ENCODE measurements around the gene B9D2.

The B9D2 gene

DNA sequence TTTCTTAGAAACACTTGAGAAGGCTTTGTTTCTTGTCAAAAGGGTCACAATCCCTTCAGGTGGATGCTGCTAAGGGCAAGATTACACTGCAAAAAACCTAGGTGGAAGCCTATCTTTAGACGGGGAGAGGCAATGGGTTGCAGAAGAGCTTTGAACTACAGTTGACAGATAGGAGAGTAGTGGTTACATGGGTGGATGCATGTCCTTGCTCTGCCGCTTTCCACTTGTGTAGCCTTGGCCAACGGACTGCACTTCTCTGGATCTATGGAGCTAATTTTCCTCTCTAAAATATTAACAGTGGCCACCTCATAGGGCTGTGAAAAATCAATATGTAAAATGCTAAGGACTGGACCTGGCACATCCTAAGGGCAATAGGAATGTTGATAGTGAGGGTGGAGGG, 34.6 kb upstream of the B9D2 start:
- TF ChIP-seq GATA2 (IDR thresholded peaks at IDR 0.05; ENCODE audit: low read depth, low read length) (no peak), GATA3 (IDR thresholded peaks at IDR 0.05; ENCODE audit: low read depth, low read length) (no peak)

DNA sequence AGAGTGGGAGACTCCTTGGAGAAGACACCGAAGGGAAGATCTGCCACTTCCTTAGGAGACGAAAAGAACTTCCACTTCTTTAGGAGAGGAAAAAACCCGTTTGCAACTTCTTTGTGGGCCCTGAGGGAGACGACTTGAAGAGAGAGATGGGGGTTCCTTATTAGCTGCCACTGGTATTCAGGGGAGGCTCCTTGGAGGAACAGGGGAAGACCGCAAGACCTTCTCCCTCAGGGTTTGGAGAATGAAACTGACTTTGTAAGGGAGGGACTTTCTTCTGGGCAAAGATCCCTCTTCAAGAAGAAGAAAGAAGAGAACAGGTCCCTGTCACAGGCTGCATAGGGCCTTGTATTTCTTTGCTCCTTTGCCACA, 34.1 kb upstream of the B9D2 start:
- no peak for TF ChIP-seq GATA2 (IDR thresholded peaks at IDR 0.05; ENCODE audit: low read depth, low read length)
- TF ChIP-seq GATA3 (IDR thresholded peaks at IDR 0.05; ENCODE audit: low read depth, low read length), result no peak

DNA sequence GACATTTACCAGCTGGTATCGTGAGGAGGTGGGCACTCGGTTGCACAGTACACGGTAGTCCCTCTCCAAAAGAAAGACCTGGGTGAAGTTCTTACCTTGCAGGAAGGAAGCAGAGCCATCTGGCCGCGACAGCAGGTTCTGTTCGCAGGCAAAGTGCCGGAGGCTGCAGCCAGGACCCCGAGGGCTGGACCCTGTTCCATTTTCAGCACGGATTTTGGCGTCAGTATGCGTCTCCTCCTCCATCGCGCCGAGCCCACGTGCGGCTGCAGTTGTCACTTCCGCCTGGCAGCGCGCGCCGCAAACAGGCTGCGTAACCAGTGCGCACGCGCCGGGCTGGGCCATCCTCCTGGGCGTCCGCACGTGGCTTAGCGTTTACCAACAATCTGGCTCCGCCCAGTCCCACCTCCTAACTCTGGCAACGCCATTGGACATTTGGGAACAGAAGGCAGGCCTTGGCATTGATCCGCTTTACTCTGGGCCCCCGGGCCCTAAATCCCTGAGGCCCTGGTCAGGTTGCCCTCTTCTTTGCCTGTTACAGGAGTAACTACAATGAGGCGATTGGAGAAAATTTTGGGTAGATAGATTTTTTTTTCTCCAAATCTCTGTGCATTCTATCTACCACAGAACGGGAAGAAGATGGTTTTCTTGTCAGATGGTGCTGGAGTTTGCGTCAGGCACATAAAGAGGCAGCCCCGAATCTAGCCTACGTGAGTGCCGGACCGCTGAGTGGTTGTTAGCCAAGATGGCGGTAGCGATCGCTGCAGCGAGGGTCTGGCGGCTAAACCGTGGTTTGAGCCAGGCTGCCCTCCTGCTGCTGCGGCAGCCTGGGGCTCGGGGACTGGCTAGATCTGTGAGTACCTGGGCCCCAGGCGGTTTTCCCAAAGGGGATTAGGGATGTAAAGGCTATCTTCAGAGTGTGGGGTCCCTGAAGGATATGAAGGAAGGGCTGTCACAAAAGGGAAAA, 33.4 kb upstream of the B9D2 start, which contains the start of the genes BCKDHA and EXOSC5:
Gene BCKDHA (plus strand): TSS at position 733 of the 964 bp plus-strand sequence. CDS start 10 bp downstream, at position 743.
Gene EXOSC5 (minus strand): TSS at position 274 of the 964 bp plus-strand sequence. CDS start 31 bp downstream, at position 243.
- TF ChIP-seq GATA2 (IDR thresholded peaks at IDR 0.05; ENCODE audit: low read depth, low read length), result no peak; the same call in 1 of the 2 replicates
- TF ChIP-seq GATA3 (IDR thresholded peaks at IDR 0.05; ENCODE audit: low read depth, low read length), result no peak

DNA sequence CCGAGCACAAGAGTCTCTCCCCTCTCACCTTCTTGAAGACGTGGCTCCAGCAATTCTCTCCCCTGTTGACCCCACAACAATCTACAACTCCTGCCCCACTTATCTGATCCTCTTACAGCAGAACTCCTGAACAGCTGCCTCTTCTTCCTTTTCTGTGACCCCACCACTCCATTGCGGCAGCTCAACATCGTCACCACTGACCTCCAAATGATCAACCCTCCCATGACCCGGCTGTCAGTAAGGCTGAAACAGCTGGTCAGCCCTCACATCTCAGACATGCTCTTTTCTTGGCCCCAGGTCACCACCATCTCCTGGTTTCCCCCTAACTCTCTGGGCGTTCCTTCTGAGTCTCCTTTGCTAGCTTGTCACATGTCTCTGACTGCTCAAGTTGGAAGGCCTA, 31.4 kb upstream of the B9D2 start:
- TF ChIP-seq GATA3 (IDR thresholded peaks at IDR 0.05; ENCODE audit: low read depth, low read length), result no peak
- TF ChIP-seq GATA2 (IDR thresholded peaks at IDR 0.05; ENCODE audit: low read depth, low read length), result no peak

DNA sequence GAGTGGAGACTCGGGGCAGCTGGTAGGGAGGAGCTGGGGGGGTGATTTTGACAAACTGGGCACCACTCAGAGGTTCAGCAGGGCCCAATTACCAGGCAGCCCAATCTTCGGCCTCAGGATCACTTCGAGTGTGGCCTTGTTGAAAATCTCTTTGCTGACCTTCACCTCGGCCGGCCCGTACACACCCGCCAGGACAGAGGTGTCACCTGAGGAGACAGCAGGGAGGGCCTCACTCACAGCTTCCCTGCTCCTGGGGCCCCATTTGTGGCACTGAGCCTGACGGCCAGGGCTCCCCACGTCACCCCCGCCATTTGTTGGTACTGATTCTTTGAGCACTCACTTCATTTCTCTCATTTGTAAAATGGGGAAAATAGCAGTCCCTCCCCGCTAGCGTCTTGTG, 28.8 kb upstream of the B9D2 start:
- TF ChIP-seq GATA2 (IDR thresholded peaks at IDR 0.05; ENCODE audit: low read depth, low read length) (no peak), GATA3 (IDR thresholded peaks at IDR 0.05; ENCODE audit: low read depth, low read length) (no peak)

DNA sequence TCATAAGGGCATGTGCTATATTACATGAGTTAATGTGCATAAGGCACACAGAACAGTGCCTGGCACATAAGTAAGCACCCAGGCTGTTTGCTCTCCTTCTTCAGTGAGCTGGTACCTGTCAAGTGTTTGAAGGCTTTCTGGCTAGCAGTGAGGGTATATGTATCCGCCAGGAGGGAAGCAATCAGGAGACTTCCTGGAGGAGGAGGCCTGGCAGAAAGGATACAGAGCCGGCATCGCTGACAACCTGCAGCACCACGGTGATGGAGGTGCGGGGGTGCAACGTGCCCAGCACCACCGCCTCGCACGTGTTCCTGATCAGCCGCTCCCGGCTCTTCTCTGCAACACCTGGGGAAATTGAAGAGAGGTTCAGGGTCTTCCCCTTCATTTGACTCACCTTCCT, 27.7 kb upstream of the B9D2 start:
- TF ChIP-seq GATA3 (IDR thresholded peaks at IDR 0.05; ENCODE audit: low read depth, low read length) (no peak), GATA2 (IDR thresholded peaks at IDR 0.05; ENCODE audit: low read depth, low read length) (no peak)

DNA sequence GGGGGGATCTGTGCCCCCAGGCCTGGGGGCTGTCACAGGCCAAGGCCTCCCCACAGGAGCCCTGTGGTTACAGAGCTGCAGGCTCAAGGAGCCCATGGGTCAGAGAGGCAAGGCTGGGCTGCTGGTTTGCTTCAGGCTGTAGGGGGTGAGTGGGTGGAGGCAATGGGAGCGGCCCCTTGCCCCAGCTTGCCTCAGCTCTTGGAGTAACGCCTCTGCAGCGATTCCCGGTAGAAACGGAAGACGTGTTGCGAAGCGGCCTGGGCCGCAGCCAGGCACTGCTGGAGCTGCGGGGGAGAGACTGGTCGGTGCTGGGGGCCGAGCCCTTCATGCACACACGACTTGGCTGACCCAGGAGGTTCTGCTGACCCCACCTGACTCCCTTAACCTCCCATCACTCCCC, 22.5 kb upstream of the B9D2 start:
- no peak for TF ChIP-seq GATA3 (IDR thresholded peaks at IDR 0.05; ENCODE audit: low read depth, low read length)
- TF ChIP-seq GATA2 (IDR thresholded peaks at IDR 0.05; ENCODE audit: low read depth, low read length), result no peak

DNA sequence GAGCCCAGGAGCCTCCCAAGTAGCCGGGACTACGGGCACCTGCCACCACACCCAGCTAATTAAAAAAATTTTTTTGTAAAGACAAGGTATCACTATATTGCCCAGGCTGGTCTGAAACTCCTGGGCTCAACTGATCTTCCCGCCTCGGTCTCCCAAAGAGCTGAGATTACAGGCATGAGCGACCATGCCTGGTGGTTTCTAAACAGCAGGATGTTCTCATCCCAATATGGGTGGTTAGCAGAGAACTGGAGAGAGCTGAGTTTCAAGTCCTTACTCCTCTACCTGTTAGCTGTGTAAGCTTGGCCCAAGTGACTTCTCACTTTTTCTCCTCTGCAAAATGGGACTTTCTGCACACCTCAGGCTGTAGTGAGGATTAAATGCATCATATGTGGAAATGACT, 20.4 kb upstream of the B9D2 start:
- TF ChIP-seq GATA3 (IDR thresholded peaks at IDR 0.05; ENCODE audit: low read depth, low read length) (no peak), GATA2 (IDR thresholded peaks at IDR 0.05; ENCODE audit: low read depth, low read length) (no peak)

DNA sequence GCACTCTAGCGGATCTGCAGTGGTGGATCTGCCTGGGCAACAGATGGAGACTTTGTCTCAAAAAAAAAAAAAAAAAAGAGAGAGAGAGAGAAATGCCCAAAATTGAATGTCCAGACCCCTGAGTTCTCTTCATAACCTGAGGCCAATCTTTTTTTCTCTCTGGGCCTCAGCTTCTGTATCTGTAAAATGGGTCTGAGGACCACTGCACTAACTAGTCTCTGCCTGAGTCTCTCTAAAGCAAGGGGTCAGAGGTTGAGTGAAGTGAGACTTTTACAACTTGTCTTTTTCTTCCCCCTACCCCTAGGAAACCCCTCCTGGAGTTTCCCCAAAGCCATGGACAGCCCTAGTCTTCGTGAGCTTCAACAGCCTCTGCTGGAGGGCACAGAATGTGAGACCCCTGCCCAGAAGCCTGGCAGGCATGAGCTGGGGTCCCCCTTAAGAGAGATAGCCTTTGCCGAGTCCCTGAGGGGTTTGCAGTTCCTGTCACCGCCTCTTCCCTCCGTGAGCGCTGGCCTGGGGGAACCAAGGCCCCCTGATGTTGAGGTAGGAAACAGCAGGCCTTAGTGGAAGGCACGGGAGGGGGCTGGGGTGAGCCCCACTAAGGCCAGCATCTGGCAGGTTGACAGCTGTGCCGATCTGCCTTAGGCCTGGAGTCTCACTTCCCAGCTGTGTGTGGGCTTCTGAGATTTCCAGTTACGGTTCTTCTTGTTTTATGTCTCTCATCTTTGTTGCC, 14.2 kb upstream of the B9D2 start:
- no peak for TF ChIP-seq GATA3 (IDR thresholded peaks at IDR 0.05; ENCODE audit: low read depth, low read length)
- TF ChIP-seq GATA2 (IDR thresholded peaks at IDR 0.05; ENCODE audit: low read depth, low read length), result no peak

DNA sequence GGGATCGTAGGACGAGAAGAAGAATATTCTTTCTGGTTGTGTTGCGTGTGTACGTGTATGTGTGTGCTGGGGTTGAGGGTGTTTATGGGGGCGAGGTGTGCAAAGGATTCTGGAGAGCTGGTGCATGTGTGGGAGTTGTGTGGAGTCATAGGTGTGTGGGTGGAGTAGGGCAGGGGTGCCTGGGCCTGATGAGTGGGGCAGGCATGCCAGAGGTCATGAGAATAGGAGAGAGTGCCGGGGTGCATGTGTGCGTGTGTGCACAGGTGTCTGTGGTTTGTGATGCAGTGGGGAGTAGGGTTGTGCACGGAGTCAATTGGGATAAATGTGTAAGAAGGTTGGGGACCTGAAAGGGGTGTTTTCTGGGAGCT, 13.0 kb upstream of the B9D2 start:
- TF ChIP-seq GATA3 (IDR thresholded peaks at IDR 0.05; ENCODE audit: low read depth, low read length), result no peak
- no peak for TF ChIP-seq GATA2 (IDR thresholded peaks at IDR 0.05; ENCODE audit: low read depth, low read length)

DNA sequence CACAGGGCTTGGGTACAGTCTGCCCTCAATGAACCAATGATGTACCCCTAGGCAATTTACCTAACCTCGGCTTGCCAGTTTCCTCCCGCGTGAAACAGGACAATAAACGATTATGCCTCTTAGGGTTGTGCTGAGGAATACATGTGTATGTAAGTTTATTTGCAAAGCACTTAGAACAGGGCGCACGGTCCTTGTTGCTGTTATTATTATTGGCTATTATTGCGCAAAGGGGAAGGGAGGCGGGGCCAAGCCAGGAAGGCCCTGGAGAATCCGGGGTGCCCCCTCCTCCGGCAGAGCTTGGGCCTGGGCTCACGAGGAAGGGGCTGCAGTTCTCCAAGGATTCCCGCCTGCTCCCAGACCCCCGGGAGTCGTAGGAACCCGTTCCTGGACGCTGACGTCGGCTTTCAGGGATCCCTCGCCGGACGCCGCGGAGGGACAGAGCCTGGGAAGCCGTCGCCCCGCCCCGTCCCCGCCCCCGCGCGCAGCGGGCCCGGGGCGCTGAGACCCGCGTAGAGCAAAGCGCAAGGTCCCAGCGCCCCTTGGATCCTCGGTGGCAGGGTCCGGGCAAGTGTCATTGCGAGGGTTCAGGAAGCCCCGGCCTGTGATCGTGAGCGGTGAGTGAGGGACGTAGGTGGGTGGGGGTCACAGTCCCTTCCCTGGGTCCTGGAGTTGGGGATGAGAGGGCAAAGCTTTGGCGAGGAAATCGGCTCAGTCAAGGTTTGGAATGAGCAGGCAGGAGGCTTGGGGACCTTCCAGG, 12.5 kb upstream of the B9D2 start, which contains the start of gene TMEM91:
Gene TMEM91 (plus strand): TSS at position 293 of the 757 bp plus-strand sequence. CDS start 1,777 bp downstream, outside the sequence.
- TF ChIP-seq GATA2 (IDR thresholded peaks at IDR 0.05; ENCODE audit: low read depth, low read length) (no peak), GATA3 (IDR thresholded peaks at IDR 0.05; ENCODE audit: low read depth, low read length) (no peak)

DNA sequence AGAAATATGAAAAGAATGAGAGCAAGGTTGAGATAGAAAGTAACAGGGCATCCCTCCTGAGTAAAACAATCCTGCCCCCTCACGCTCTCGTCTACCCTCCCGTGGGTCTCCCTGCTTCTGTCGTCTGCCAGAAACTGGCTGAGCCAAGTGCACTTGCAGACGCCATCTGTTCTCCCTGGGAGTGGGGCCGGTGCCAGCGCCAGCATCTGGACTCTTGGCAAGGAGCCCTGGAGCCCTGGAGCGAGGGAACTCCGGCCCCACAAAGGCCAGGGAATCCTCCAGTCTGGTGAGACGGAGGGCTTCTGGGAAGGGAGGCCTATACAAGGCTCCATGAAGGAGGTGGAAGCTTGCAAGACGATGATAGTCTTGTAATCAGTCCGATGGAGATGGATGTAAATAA, 10.0 kb upstream of the B9D2 start:
- TF ChIP-seq GATA2 (IDR thresholded peaks at IDR 0.05; ENCODE audit: low read depth, low read length), result no peak
- no peak for TF ChIP-seq GATA3 (IDR thresholded peaks at IDR 0.05; ENCODE audit: low read depth, low read length)

DNA sequence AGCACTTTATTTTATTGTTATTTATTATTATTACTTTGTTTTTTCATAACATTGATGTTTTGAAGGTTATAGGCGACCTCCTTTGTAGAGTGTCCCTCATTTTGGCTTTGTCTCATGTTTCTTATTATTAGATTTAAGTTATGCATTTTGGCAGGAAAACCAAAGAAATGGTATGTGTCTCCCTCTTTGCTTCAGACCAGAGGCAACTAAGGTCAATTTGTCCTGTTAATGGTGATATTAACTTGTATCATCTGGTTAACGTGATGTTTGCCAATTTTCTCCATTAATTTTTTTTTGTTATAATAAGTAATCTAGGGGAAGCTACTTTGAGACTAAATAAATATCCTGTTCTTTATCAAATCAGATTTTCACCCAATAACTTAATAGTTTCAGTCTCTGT, 8.6 kb upstream of the B9D2 start:
- TF ChIP-seq GATA2 (IDR thresholded peaks at IDR 0.05; ENCODE audit: low read depth, low read length) (no peak), GATA3 (IDR thresholded peaks at IDR 0.05; ENCODE audit: low read depth, low read length) (no peak)

DNA sequence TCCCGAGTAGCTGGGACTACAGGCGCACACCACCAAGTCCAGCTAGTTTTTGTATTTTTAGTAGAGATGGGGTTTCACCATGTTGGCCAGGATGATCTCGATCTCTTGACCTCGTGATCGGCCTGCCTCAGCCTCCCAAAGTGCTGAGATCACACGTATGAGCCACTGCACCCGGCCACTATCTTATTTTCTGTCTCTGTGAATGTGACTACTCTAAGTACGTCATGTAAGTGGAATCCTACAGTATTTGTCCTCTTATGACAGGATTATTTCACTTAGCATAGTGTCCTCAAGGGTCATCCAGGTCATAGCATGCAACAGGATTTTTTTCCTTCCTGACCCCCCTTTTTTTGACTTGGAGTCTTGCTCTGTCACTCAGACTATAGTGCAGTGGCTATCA, 7.6 kb upstream of the B9D2 start:
- TF ChIP-seq GATA2 (IDR thresholded peaks at IDR 0.05; ENCODE audit: low read depth, low read length), result no peak
- TF ChIP-seq GATA3 (IDR thresholded peaks at IDR 0.05; ENCODE audit: low read depth, low read length), result no peak
